ENCODE measurements around the gene PTGER2. TPM values are rescaled to one million over a fixed set of nuclear protein-coding genes. Genes with fewer than 3 reads are reported as not detected.

Gene PTGER2
- total and polyA plus RNA-seq, 3 experiments from 2014 or later: 34.4 to 289 (median 35.6) TPM

GRCh38 chr14:52307376-52307775, 6.7 kb upstream of the PTGER2 start:
- peaks cover 4 to 13% (median 11%) of the 10 kb centered on the region in 3 donors for H3K36me3 Mint-ChIP-seq
- Histone ChIP-seq H3K4me1 (ENCODE audit: insufficient read depth, low read length) (peaks cover 38% of the 10 kb centered on the region), H3K36me3 (ENCODE audit: insufficient read depth, low read length) (no peaks in the 10 kb centered on the region), H3K9me3 (ENCODE audit: low read length) (no peaks in the 10 kb centered on the region), H3K4me3 (ENCODE audit: low read length) (no peak overlapping the region), H3K27ac (ENCODE audit: low read depth, low read length) (no peak overlapping the region), H3K27me3 (ENCODE audit: insufficient read depth, low read length, poor library complexity, severe bottlenecking) (no peaks in the 10 kb centered on the region)
- CTCF ChIA-PET: interaction anchor here (1.0 to 4.1 kb wide), 2 partner anchors 9 to 10 kb away, joined by 4 to 21 read pairs; no protein-coding TSS in a partner anchor
- no peak for DNase-seq
- peaks cover 80 to 90% (median 85%) of the 10 kb centered on the region in 3 donors for H3K4me1 Mint-ChIP-seq
- H3K9me3 Mint-ChIP-seq: no peaks in the 10 kb centered on the region
- POLR2A ChIA-PET: no interaction called here
- peak overlapping the region in 5 of 7 donors; percentile 17 to 46 (median 33) for H3K4me3 Mint-ChIP-seq
- H3K27ac Mint-ChIP-seq: peak overlapping the region in 7 of 8 donors; percentile 22 to 80 (median 42)
- H3K27me3 Mint-ChIP-seq: peaks cover 0 to 3% of the 10 kb centered on the region in 2 donors

- H3K9me3 ChIP-seq (ENCODE audit: low read length): no peaks in the 10 kb centered on the region
- POLR2A ChIA-PET: no interaction called here
- H3K27me3 ChIP-seq (ENCODE audit: insufficient read depth, low read length, poor library complexity, severe bottlenecking): no peaks in the 10 kb centered on the region
- Mint-ChIP-seq H3K27me3 (peaks cover 0 to 3% of the 10 kb centered on the region in 2 donors), H3K36me3 (peaks cover 6 to 14% (median 12%) of the 10 kb centered on the region in 3 donors), H3K27ac (peak overlapping the region in 6 of 8 donors; percentile 35 to 80 (median 46)), H3K9me3 (no peaks in the 10 kb centered on the region), H3K4me3 (peak overlapping the region in 3 of 7 donors; percentile 17 to 46 (median 33)), H3K4me1 (peaks cover 81 to 90% (median 85%) of the 10 kb centered on the region in 3 donors)
- DNase-seq: no peak
- no peak overlapping the region for H3K4me3 ChIP-seq (ENCODE audit: low read length)
- CTCF ChIA-PET: interaction anchor here (1.0 to 4.1 kb wide), 2 partner anchors 9 to 10 kb away, joined by 4 to 21 read pairs; no protein-coding TSS in a partner anchor
- peaks cover 43% of the 10 kb centered on the region for H3K4me1 ChIP-seq (ENCODE audit: insufficient read depth, low read length)
- H3K36me3 ChIP-seq (ENCODE audit: insufficient read depth, low read length): no peaks in the 10 kb centered on the region
- no peak overlapping the region for H3K27ac ChIP-seq (ENCODE audit: low read depth, low read length)
Measured at GRCh38 chr14:52307905-52308304, 6.2 kb upstream of the PTGER2 start.

GRCh38 chr14:52310541-52310940, 3.6 kb upstream of the PTGER2 start:
- CTCF ChIA-PET: interaction anchor here (1.8 kb wide), 1 partner anchor 10 kb away, joined by 5 read pairs; no protein-coding TSS in a partner anchor
- POLR2A ChIA-PET: no interaction called here

GRCh38 chr14:52312931-52313355, 1.2 kb upstream of the PTGER2 start:
- no peak for DNase-seq
- CTCF ChIA-PET: interaction anchor here (1.1 to 1.7 kb wide), 3 partner anchors 9 to 88 kb away, joined by 3 to 13 read pairs (median 5); no protein-coding TSS in a partner anchor
- POLR2A ChIA-PET: interaction anchor here (1.6 to 2.2 kb wide), 2 partner anchors 38 to 241 kb away, joined by 4 to 8 read pairs; no protein-coding TSS in a partner anchor
- Histone ChIP-seq H3K36me3 (ENCODE audit: insufficient read depth, low read length) (no peaks in the 10 kb centered on the region), H3K27me3 (ENCODE audit: insufficient read depth, low read length, poor library complexity, severe bottlenecking) (no peaks in the 10 kb centered on the region), H3K27ac (ENCODE audit: low read depth, low read length) (no peak overlapping the region), H3K9me3 (ENCODE audit: low read length) (no peaks in the 10 kb centered on the region), H3K4me1 (ENCODE audit: insufficient read depth, low read length) (peaks cover 61% of the 10 kb centered on the region), H3K4me3 (ENCODE audit: low read length) (peak overlapping the region; percentile 68)
- Mint-ChIP-seq H3K27me3 (peaks cover 0 to 2% of the 10 kb centered on the region in 2 donors), H3K9me3 (peaks cover 0 to 3% (median 0%) of the 10 kb centered on the region in 5 donors), H3K27ac (peak overlapping the region; percentile 76 to 98 (median 88)), H3K4me1 (peaks cover 64 to 87% (median 86%) of the 10 kb centered on the region in 3 donors), H3K4me3 (peak overlapping the region; percentile 92 to 100 (median 97)), H3K36me3 (peaks cover 19 to 36% (median 19%) of the 10 kb centered on the region in 3 donors)

More at GRCh38 chr14:52310541-52310940, 3.6 kb upstream of the PTGER2 start:
- Mint-ChIP-seq H3K9me3 (peaks cover 0 to 3% (median 0%) of the 10 kb centered on the region in 5 donors), H3K36me3 (peaks cover 17 to 31% (median 25%) of the 10 kb centered on the region in 3 donors), H3K4me3 (peak overlapping the region; percentile 92 to 100 (median 97)), H3K4me1 (peaks cover 72 to 81% (median 78%) of the 10 kb centered on the region in 3 donors), H3K27me3 (peaks cover 0 to 2% of the 10 kb centered on the region in 2 donors), H3K27ac (peak overlapping the region in 6 of 8 donors; percentile 26 to 92 (median 85))
- H3K27ac ChIP-seq (ENCODE audit: low read depth, low read length): no peak overlapping the region
- no peak overlapping the region for H3K4me3 ChIP-seq (ENCODE audit: low read length)
- peaks cover 50% of the 10 kb centered on the region for H3K4me1 ChIP-seq (ENCODE audit: insufficient read depth, low read length)
- no peaks in the 10 kb centered on the region for H3K27me3 ChIP-seq (ENCODE audit: insufficient read depth, low read length, poor library complexity, severe bottlenecking)
- no peak for DNase-seq
- no peaks in the 10 kb centered on the region for H3K36me3 ChIP-seq (ENCODE audit: insufficient read depth, low read length)
- no peaks in the 10 kb centered on the region for H3K9me3 ChIP-seq (ENCODE audit: low read length)

GRCh38 chr14:52313462-52313861, 650 bp upstream of the PTGER2 start:
- peaks cover 63 to 87% (median 86%) of the 10 kb centered on the region in 3 donors for H3K4me1 Mint-ChIP-seq

GRCh38 chr14:52314595-52315354, 663 bp downstream of the PTGER2 start:
- Histone ChIP-seq H3K9me3 (ENCODE audit: low read length) (no peaks in the 10 kb centered on the region), H3K4me1 (ENCODE audit: insufficient read depth, low read length) (peaks cover 69% of the 10 kb centered on the region), H3K27me3 (ENCODE audit: insufficient read depth, low read length, poor library complexity, severe bottlenecking) (no peaks in the 10 kb centered on the region), H3K36me3 (ENCODE audit: insufficient read depth, low read length) (no peaks in the 10 kb centered on the region), H3K4me3 (ENCODE audit: low read length) (peak overlapping the region; percentile 68), H3K27ac (ENCODE audit: low read depth, low read length) (peak overlapping the region; percentile 70)
- peaks cover 19 to 39% (median 19%) of the 10 kb centered on the region in 3 donors for H3K36me3 Mint-ChIP-seq
- H3K9me3 Mint-ChIP-seq: peaks cover 0 to 3% (median 0%) of the 10 kb centered on the region in 5 donors
- ChIA-PET CTCF (interaction anchor here (1.0 to 1.7 kb wide), 8 partner anchors 10 to 99 kb away, joined by 3 to 13 read pairs (median 4); no protein-coding TSS in a partner anchor), POLR2A (interaction anchor here (0.9 to 2.6 kb wide), 8 partner anchors 10 to 239 kb away, joined by 3 to 17 read pairs (median 4); partner anchors contain the start of genes GPR137C and TXNDC16)
- peak overlapping the region; percentile 92 to 100 (median 97) for H3K4me3 Mint-ChIP-seq
- peaks cover 0 to 2% of the 10 kb centered on the region in 2 donors for H3K27me3 Mint-ChIP-seq
- peak in 4 of 5 donors; percentile 8 to 65 (median 42) for DNase-seq
- H3K4me1 Mint-ChIP-seq: peaks cover 62 to 87% (median 84%) of the 10 kb centered on the region in 3 donors
- H3K27ac Mint-ChIP-seq: peak overlapping the region; percentile 85 to 99 (median 94)

More at GRCh38 chr14:52313462-52313861, 650 bp upstream of the PTGER2 start:
- H3K9me3 ChIP-seq (ENCODE audit: low read length): no peaks in the 10 kb centered on the region
- Mint-ChIP-seq H3K27ac (peak overlapping the region; percentile 76 to 98 (median 88)), H3K9me3 (peaks cover 0 to 3% (median 0%) of the 10 kb centered on the region in 5 donors), H3K27me3 (peaks cover 0 to 2% of the 10 kb centered on the region in 2 donors), H3K36me3 (peaks cover 19 to 36% (median 19%) of the 10 kb centered on the region in 3 donors), H3K4me3 (peak overlapping the region; percentile 92 to 100 (median 97))
- H3K36me3 ChIP-seq (ENCODE audit: insufficient read depth, low read length): no peaks in the 10 kb centered on the region
- H3K27ac ChIP-seq (ENCODE audit: low read depth, low read length): peak overlapping the region; percentile 70
- H3K4me1 ChIP-seq (ENCODE audit: insufficient read depth, low read length): peaks cover 64% of the 10 kb centered on the region
- peak in 1 of 5 donors; percentile 28 for DNase-seq
- no peaks in the 10 kb centered on the region for H3K27me3 ChIP-seq (ENCODE audit: insufficient read depth, low read length, poor library complexity, severe bottlenecking)
- ChIA-PET CTCF (interaction anchor here (1.1 to 1.7 kb wide), 4 partner anchors 9 to 13 kb away, joined by 3 to 13 read pairs (median 4); no protein-coding TSS in a partner anchor), POLR2A (interaction anchor here (0.9 to 2.6 kb wide), 6 partner anchors 10 to 240 kb away, joined by 3 to 17 read pairs (median 4); no protein-coding TSS in a partner anchor)
- peak overlapping the region; percentile 68 for H3K4me3 ChIP-seq (ENCODE audit: low read length)

GRCh38 chr14:52315355-52315718, 1.2 kb downstream of the PTGER2 start:
- Histone ChIP-seq H3K27me3 (ENCODE audit: insufficient read depth, low read length, poor library complexity, severe bottlenecking) (no peaks in the 10 kb centered on the region), H3K4me3 (ENCODE audit: low read length) (peak overlapping the region; percentile 68), H3K27ac (ENCODE audit: low read depth, low read length) (peak overlapping the region; percentile 70), H3K9me3 (ENCODE audit: low read length) (no peaks in the 10 kb centered on the region), H3K36me3 (ENCODE audit: insufficient read depth, low read length) (no peaks in the 10 kb centered on the region), H3K4me1 (ENCODE audit: insufficient read depth, low read length) (peaks cover 70% of the 10 kb centered on the region)
- H3K4me1 Mint-ChIP-seq: peaks cover 63 to 87% (median 84%) of the 10 kb centered on the region in 3 donors
- peaks cover 0 to 3% (median 0%) of the 10 kb centered on the region in 5 donors for H3K9me3 Mint-ChIP-seq
- ChIA-PET POLR2A (interaction anchor here (1.1 to 2.6 kb wide), 5 partner anchors 10 to 236 kb away, joined by 4 to 17 read pairs (median 8); partner anchors contain the start of genes GPR137C and TXNDC16), CTCF (interaction anchor here (1.0 to 2.3 kb wide), 4 partner anchors 10 to 97 kb away, joined by 3 to 7 read pairs (median 6); no protein-coding TSS in a partner anchor)
- peaks cover 0 to 2% of the 10 kb centered on the region in 2 donors for H3K27me3 Mint-ChIP-seq
- peak overlapping the region; percentile 85 to 99 (median 94) for H3K27ac Mint-ChIP-seq
- H3K4me3 Mint-ChIP-seq: peak overlapping the region; percentile 92 to 100 (median 97)
- peak in 3 of 5 donors; percentile 29 to 51 (median 31) for DNase-seq
- peaks cover 19 to 42% (median 19%) of the 10 kb centered on the region in 3 donors for H3K36me3 Mint-ChIP-seq

Data from CD8-positive, alpha-beta memory T cell (primary cell).